ENCODE results near the gene ARHGEF33.

Gene ARHGEF33

DNA sequence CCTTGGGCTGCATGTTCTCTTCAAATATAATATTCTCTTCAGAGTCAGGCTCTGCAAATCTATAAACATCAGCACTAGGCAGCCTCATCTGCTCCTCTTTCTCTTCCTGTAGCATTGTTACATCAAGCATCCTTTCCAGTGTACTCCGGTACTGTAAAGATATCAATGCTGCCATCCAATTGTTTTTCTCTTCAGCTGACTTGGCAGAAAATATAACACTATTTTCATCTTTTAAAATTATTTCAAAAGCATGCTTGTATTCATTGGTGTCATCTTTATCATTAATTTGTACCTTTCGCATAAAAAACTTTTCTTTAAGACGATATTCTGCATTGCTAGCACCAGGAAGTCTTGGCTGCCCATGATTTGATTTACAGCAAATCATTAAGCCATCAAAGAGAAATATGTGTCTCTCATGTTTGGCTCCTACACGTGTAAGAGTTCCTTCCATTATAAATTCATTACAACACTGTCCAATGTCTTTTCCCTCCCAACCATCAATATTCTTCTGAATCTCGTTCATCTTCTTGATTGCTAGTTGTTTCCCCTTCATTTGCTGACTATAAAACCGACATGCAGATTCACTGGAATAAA lies 133.1 kb downstream of the ARHGEF33 start:
- no peak for DNase-seq

GRCh38 chr2:39023649-39024048 lies 134.0 kb downstream of the ARHGEF33 start:
- no peak for DNase-seq

- no peak for DNase-seq
Observed at GRCh38 chr2:39024833-39025232, 135.2 kb downstream of the ARHGEF33 start.
